HG02870 (cell line): Measurements from ENCODE around the gene FGFBP3.

Source experiments
- ATAC-seq: cut with Tn5 transposase; IDR thresholded peaks from one replicate; pipeline ENCODE4 v1.9.1; 2021; ENCODE audit warnings: mild to moderate bottlenecking, moderate library complexity; ENCODE audit not compliant: unreplicated experiment

FGFBP3 gene

GRCh38 chr10:91860885-91861284, 48.4 kb downstream of the FGFBP3 start:
- no peak for ATAC-seq

GRCh38 chr10:91856637-91857036, 52.6 kb downstream of the FGFBP3 start:
- ATAC-seq: no peak
